ENCODE measurements around the gene E2F3.
"Not testable (repeated sequence)": the region's sequence is repeated elsewhere in the genome, so short reads cannot be mapped to it uniquely, and the experiment has no call there.

E2F3 gene

DNA sequence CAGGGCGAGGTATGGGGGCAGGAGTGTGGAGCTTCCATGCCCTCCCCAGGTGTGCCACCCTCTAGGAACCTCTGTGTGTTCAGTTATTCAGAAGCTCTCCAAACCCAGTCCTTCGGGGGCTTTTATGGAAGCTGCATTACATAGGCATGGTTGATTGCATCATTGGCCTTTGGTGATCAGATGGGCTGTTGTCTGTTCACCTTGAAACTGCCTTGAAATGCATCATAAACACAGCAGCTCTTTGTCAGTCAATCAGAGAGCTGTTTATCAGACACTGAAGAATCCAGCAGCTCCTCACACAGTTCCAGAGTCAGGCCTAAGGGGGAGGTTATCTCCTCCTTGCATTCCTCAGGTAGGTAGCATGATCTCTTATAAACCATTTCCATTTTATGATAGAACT is 62.4 kb downstream of the E2F3 start:
- DNase-seq (ENCODE audit: extremely low read depth in 1 of 2, low read depth in 1 of 2): no peak

DNA sequence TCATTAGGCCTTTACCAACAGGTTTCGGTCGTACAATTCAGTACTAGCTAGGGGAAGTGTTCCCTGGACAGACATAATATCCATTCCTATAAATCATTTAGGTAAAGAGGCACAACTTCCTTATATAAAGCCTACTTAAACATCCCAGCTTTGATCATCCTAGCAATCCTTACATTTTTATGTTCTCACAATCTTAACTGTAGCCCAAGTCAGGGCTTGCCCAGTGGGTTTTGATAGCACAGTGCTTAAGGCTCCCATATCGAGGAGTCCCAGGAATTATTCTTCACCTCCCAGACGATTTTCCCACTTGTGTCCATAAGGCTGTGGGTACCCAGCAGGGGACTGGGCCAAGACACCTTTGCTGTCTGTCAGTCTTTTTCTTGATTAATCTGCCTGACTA is 63.2 kb downstream of the E2F3 start:
- no peak for DNase-seq (ENCODE audit: extremely low read depth in 1 of 2, low read depth in 1 of 2)

DNA sequence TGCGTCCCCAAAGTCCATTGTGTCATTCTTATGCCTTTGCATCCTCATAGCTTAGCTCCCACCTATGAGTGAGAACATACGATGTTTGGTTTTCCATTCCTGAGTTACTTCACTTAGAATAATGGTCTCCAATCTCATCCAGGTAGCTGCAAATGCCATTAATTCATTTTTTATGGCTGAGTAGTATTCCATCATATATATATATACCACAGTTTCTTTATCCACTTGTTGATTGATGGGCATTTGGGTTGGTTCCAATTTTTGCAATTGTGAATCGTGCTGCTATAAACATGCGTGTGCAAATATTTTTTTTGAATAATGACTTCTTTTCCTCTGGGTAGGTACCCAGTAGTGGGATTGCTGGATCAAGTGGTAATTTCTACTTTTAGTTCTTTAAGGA is 63.9 kb downstream of the E2F3 start:
- DNase-seq (ENCODE audit: extremely low read depth in 1 of 2, low read depth in 1 of 2): not testable (repeated sequence)

DNA sequence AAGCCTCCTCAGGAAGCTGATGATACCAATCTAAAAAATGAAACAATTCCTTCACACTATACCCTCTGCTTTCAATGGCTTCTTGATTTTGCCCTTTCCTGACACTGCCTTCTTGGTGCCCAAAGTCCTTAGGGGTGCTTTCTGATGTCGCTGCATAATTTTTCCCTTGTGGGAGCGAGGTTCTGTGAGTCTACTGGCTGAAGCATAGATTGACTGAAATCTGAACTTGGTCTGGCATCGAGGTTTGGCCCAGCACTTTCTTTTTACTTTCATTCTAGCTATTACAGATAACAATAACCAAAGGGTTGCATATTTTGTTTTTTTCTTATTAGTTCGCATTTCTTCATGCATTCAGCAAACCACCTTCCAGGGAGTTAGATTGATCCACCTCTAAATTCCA is 65.8 kb downstream of the E2F3 start:
- DNase-seq (ENCODE audit: extremely low read depth in 1 of 2, low read depth in 1 of 2): no peak

GRCh38 chr6:20468209-20468608 is 66.5 kb downstream of the E2F3 start:
- DNase-seq (ENCODE audit: extremely low read depth in 1 of 2, low read depth in 1 of 2): no peak

DNA sequence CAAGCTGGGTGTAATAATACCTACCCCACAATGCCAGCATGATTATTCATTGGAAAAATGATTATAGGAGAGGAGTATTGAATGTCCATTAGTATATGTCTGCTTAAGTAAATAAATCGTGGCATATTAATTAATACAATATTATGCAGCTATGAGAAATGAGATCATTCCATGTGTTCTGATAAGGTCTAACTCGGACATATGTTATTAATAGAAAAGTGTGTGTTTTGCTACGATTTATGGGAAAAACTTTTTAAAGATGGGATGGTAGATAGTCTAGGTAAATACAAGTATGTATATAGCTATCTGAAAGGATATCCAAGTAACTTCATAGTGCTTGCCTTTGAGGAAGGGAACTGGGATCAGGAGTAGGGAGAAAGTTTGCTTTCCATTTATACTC is 71.1 kb downstream of the E2F3 start:
- no peak for DNase-seq (ENCODE audit: extremely low read depth in 1 of 2, low read depth in 1 of 2)

- DNase-seq (ENCODE audit: extremely low read depth in 1 of 2, low read depth in 1 of 2): no peak
Observed at GRCh38 chr6:20473518-20473917, 71.8 kb downstream of the E2F3 start.

- DNase-seq (ENCODE audit: extremely low read depth in 1 of 2, low read depth in 1 of 2): no peak
Observed at GRCh38 chr6:20474874-20475542, 73.3 kb downstream of the E2F3 start.

GRCh38 chr6:20476501-20477043 is 74.9 kb downstream of the E2F3 start:
- DNase-seq (ENCODE audit: extremely low read depth in 1 of 2, low read depth in 1 of 2): no peak

GRCh38 chr6:20477485-20477884 is 75.8 kb downstream of the E2F3 start:
- DNase-seq (ENCODE audit: extremely low read depth in 1 of 2, low read depth in 1 of 2): no peak

DNA sequence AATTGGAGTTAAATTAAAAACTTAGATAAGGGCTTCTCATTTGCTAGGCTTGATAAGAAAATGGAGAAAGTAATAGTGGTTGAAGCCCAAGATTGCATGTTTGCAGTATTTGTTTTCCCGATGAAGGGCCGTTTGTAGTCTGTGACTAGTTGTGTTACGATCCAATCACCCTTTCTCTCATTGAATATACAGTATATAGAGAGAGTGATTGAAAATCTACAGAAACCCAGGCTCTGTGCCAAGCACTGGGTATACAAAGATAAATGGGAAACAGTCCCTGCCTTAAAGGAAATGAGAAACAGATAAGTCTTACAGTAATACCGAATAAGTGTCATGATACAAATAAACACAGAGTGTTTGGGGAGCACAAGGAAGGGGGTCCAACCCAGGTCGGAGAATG is 77.4 kb downstream of the E2F3 start:
- no peak for DNase-seq (ENCODE audit: extremely low read depth in 1 of 2, low read depth in 1 of 2)

DNA sequence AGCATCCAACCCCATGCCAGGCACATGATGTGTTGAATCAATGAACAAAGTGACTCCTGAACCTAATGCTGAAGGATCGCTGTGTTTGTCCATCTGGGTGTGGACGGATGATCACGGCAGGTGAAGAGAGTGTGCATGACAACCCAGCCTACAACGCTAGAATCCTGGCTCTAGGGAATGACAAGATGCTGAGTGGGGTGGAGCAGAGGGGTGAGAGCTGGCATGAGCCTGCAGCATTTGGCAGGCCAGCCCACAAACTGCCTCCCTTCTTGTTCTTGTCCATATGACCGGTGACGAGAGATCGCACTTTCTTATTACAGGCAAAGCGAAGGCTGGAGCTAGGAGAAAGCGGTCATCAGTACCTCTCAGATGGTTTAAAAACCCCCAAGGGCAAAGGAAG is 77.8 kb downstream of the E2F3 start:
- DNase-seq (ENCODE audit: extremely low read depth in 1 of 2, low read depth in 1 of 2): no peak

DNA sequence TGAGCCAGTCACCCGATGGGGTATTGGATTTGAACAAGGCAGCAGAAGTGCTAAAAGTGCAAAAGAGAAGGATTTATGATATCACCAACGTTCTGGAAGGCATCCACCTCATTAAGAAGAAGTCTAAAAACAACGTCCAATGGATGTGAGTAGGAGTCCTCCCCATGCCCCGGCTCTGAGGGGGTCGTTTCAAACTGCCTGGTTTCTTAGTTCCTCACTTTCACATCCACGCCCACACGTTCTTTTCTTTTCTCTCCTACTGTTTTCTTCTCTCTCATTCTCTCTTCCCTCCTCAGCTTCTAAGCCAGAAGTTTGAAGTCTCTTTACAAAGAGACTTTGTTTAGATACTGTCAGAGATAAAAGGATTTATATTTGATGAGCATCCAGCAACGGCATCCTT is 79.6 kb downstream of the E2F3 start:
- no peak for DNase-seq (ENCODE audit: extremely low read depth in 1 of 2, low read depth in 1 of 2)

DNA sequence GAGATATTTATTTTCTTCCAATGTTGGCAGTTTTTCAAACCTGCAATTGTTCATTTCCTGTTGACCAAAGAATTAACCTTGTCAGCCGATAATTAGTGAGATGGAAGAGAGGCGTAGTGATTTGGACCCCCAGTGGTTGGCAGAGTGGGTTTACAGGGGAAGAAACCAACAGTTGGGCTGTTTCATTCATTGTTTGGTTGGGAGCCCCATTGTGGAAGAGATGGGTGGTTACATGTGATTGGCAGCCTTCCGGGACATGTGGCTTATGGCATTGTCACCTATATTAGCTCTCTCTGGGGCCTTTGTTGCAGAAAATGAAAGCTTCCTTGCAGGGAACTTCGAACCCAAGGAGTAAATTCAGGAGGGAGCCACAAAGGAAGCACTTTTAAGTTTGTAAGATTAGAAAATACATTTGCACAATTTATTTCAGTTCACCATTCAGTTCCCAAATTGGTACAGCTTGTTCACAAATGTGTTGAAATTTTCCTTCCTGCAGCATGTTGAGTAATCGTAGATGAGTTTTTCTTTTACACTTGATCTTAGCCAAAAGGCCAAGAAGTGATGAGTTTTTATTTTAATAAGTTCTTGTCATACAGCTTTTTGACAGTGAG is 82.3 kb downstream of the E2F3 start:
- DNase-seq (ENCODE audit: extremely low read depth in 1 of 2, low read depth in 1 of 2): no peak

DNA sequence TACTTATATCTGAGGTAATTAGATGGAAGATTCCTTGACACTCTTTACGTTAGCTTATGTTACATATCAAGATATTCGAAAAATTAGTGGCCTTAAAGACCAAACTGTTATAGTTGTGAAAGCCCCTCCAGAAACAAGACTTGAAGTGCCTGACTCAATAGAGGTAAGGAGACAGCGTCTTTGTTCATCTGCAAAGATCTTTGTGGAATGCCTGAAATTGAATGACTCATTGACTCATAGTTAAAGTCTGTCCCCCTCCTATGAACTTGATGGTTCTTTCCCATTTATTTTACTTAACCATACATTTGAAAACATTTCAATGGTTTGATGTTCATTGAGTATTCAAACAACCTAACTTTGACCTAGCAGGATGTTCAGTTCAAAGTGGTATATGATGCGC is 85.0 kb downstream of the E2F3 start:
- no peak for DNase-seq (ENCODE audit: extremely low read depth in 1 of 2, low read depth in 1 of 2)

- DNase-seq (ENCODE audit: extremely low read depth in 1 of 2, low read depth in 1 of 2): no peak
Observed at GRCh38 chr6:20487669-20488375, 86.1 kb downstream of the E2F3 start.

DNA sequence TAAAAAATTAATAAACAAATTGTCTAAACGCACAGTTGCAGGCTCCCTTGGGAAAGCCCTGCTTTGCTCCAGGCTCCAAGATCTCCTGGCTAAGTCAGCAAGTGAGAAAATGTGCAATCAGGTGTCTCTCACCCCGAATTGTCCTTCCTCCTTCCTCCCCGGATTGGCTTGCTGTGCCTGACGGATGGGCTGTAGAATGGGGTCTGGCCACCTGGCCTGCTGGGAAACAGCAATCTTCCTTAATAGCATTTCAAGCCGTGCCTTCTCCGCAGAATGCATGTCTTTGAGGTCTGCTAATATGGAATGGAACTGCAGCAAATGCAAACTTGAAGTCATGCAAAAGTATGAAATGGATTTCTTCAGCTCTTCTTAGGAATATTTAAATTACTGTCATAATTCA is 88.9 kb downstream of the E2F3 start:
- DNase-seq (ENCODE audit: extremely low read depth in 1 of 2, low read depth in 1 of 2): no peak

DNA sequence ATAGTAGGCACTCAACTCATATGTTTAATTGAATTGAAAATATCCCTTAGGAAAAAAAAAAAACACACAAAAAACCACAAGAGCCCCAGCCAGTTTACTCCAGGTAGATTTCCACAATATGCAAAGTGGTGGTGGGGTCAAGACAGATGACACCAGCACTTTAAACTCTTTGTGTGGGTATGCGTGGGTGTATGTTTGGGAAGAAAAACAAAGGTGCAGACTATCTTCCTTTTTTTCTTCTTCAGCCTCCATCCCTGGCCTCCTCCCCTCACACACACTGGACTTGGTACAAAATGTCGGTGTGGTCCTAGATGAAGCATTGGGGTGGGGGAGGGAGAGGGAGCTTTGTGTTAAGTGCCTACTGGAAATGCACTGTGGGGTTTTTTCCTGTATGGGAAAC is 90.4 kb downstream of the E2F3 start:
- no peak for DNase-seq (ENCODE audit: extremely low read depth in 1 of 2, low read depth in 1 of 2)

DNA sequence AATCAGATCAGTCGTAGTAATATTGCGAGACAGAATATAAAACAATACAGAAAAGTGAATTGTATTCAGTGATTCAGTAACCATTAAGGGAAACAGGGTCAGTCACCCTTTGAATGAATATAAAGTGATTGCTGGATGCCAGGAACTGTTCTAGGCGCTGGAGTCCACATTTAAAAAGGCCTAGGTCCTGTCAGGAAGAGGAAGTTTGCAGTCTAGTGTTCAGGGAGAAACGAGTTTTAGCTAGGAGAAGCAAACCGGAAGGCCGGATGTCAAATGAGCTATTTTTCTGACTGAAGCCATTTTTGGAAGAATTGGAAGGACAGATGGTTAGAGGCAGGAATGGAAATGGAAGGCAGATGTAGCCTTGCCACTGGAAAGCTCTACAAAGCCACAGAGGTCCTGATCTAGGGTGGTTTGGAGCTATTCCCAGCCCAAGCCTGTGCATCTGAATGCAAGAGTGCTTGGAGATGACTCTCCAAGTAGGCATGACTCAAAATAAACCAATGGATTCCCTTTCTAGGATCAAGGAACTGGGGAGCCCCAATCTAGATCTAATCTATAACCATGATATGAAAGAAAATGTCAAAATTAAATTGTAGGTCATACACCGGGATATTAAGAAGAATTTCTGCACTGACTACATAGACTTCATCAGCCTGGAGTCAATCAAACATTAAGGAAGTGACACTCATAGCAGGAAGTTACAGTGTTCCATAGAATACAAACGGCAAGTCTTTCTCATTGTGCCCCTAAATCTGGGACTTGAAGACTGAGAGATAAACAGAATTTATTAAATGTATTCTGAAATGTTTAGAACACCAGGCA is 95.7 kb downstream of the E2F3 start:
- no peak for DNase-seq (ENCODE audit: extremely low read depth in 1 of 2, low read depth in 1 of 2)

GRCh38 chr6:20498041-20498385 is 96.3 kb downstream of the E2F3 start:
- DNase-seq (ENCODE audit: extremely low read depth in 1 of 2, low read depth in 1 of 2): no peak

GRCh38 chr6:20509212-20509611 is 107.5 kb downstream of the E2F3 start:
- DNase-seq (ENCODE audit: extremely low read depth in 1 of 2, low read depth in 1 of 2): no peak

Data from stimulated activated CD8-positive, alpha-beta memory T cell treated with anti-CD3 and anti-CD28 coated beads, Interleukin-7, amount 100 ng/mL, for 48 hours (primary cell).